ENCODE data around the gene GK. TPM values are rescaled to one million over a fixed set of nuclear protein-coding genes. Genes with fewer than 3 reads are reported as not detected.
"Not testable (repeated sequence)": the region's sequence is repeated elsewhere in the genome, so short reads cannot be mapped to it uniquely, and the experiment has no call there.

Gene GK
- total and polyA plus RNA-seq, 8 donors: 0.58 to 13.2 (median 5.8) TPM; not detected in 1

GRCh38 chrX:30735839-30736238 lies 82.6 kb downstream of the GK start:
- TF ChIP-seq POLR2A (IDR thresholded peaks at IDR 0.05): no peak
- no peak for TF ChIP-seq EP300 (IDR thresholded peaks at IDR 0.05)
- no peak for TF ChIP-seq POLR2AphosphoS5 (IDR thresholded peaks at IDR 0.05)
- TF ChIP-seq CTCF (IDR thresholded peaks at IDR 0.05): peak in 5 of 7 experiments; percentile 11 to 43 (median 19)

GRCh38 chrX:30741545-30741944 lies 88.3 kb downstream of the GK start:
- intact Hi-C loops (cut with DNase I; ENCODE audit: low total_unique reads): no loop called here
- H3K27me3 ChIP-seq: no peaks in the 10 kb centered on the region
- no peak for TF ChIP-seq CTCF (IDR thresholded peaks at IDR 0.05)
- no peak for TF ChIP-seq EP300 (IDR thresholded peaks at IDR 0.05)
- TF ChIP-seq POLR2A (IDR thresholded peaks at IDR 0.05): no peak
- TF ChIP-seq POLR2AphosphoS5 (IDR thresholded peaks at IDR 0.05): no peak
- H3K27ac ChIP-seq: no peak overlapping the region
- WGBS, 5 donors: 42 to 64% (median 61%) methylated on average over 3 of the region's 3 CpGs
- no peak overlapping the region for H3K4me3 ChIP-seq
- H3K9me3 ChIP-seq: no peaks in the 10 kb centered on the region
- no peaks in the 10 kb centered on the region for H3K36me3 ChIP-seq
- DNase-seq: no peak
- H3K4me1 ChIP-seq: no peaks in the 10 kb centered on the region

More at GRCh38 chrX:30735839-30736238, 82.6 kb downstream of the GK start:
- H3K9me3 ChIP-seq: no peaks in the 10 kb centered on the region
- H3K4me1 ChIP-seq: no peaks in the 10 kb centered on the region
- no peaks in the 10 kb centered on the region for H3K36me3 ChIP-seq
- no peak overlapping the region for H3K4me3 ChIP-seq
- no peak overlapping the region for H3K27ac ChIP-seq
- H3K27me3 ChIP-seq: peaks cover 0 to 3% (median 0%) of the 10 kb centered on the region in 3 donors
- intact Hi-C loops (cut with DNase I; ENCODE audit: low total_unique reads): no loop called here
- peak; percentile 64 to 66 for DNase-seq
- 14 to 27% (median 16%) methylated on average over 2 to 6 of the region's 6 CpGs for WGBS, 5 donors

- 80 to 95% (median 89%) methylated on average over 9 to 11 of the region's 11 CpGs for WGBS, 5 donors
Measured at GRCh38 chrX:30748342-30748960, 95.2 kb downstream of the GK start.

GRCh38 chrX:30751497-30751896 lies 98.3 kb downstream of the GK start:
- Histone ChIP-seq H3K4me1 (no peaks in the 10 kb centered on the region), H3K27me3 (no peaks in the 10 kb centered on the region), H3K4me3 (no peak overlapping the region), H3K27ac (no peak overlapping the region), H3K36me3 (no peaks in the 10 kb centered on the region), H3K9me3 (no peaks in the 10 kb centered on the region)
- no peak for DNase-seq
- TF ChIP-seq POLR2AphosphoS5 (IDR thresholded peaks at IDR 0.05) (no peak), EP300 (IDR thresholded peaks at IDR 0.05) (no peak), POLR2A (IDR thresholded peaks at IDR 0.05) (no peak), CTCF (IDR thresholded peaks at IDR 0.05) (no peak)
- intact Hi-C loops (cut with DNase I; ENCODE audit: low total_unique reads): no loop called here
- WGBS, 5 donors: 77 to 88% (median 83%) methylated on average over 3 of the region's 3 CpGs

More at GRCh38 chrX:30748342-30748960, 95.2 kb downstream of the GK start:
- H3K36me3 ChIP-seq: no peaks in the 10 kb centered on the region
- no peak overlapping the region for H3K4me3 ChIP-seq
- no peak for TF ChIP-seq POLR2AphosphoS5 (IDR thresholded peaks at IDR 0.05)
- no peaks in the 10 kb centered on the region for H3K4me1 ChIP-seq
- H3K9me3 ChIP-seq: no peaks in the 10 kb centered on the region
- intact Hi-C loops (cut with DNase I; ENCODE audit: low total_unique reads): no loop called here
- DNase-seq: no peak
- no peak overlapping the region for H3K27ac ChIP-seq
- H3K27me3 ChIP-seq: no peaks in the 10 kb centered on the region

GRCh38 chrX:30762755-30763154 lies 109.5 kb downstream of the GK start:
- intact Hi-C loops (cut with DNase I; ENCODE audit: low total_unique reads): no loop called here
- TF ChIP-seq EP300 (IDR thresholded peaks at IDR 0.05) (no peak), CTCF (IDR thresholded peaks at IDR 0.05) (no peak), POLR2A (IDR thresholded peaks at IDR 0.05) (no peak), POLR2AphosphoS5 (IDR thresholded peaks at IDR 0.05) (no peak)

GRCh38 chrX:30773764-30774163 lies 120.5 kb downstream of the GK start:
- 85 to 93% (median 90%) methylated on average over 7 of the region's 7 CpGs for WGBS, 5 donors
- H3K27me3 ChIP-seq; intact Hi-C loops (cut with DNase I; ENCODE audit: low total_unique reads); H3K27ac ChIP-seq; H3K4me3 ChIP-seq; H3K4me1 ChIP-seq; H3K9me3 ChIP-seq; H3K36me3 ChIP-seq; DNase-seq: not testable (repeated sequence)

More at GRCh38 chrX:30762755-30763154, 109.5 kb downstream of the GK start:
- Histone ChIP-seq H3K27me3 (no peaks in the 10 kb centered on the region), H3K27ac (no peak overlapping the region), H3K4me1 (no peaks in the 10 kb centered on the region), H3K4me3 (no peak overlapping the region), H3K9me3 (peaks cover 0 to 9% (median 2%) of the 10 kb centered on the region in 4 donors), H3K36me3 (no peaks in the 10 kb centered on the region)
- 50 to 65% (median 55%) methylated on average over 3 of the region's 3 CpGs for WGBS, 5 donors
- no peak for DNase-seq
